KMS-11 (cell line): ENCODE data around the gene PROK2.

Experiments
- H2AFZ ChIP-seq: fragments of 200-600 bp; sonication (generic); 2 replicates; pipeline ENCODE4 v1.6.1; 2016; ENCODE audit warnings: antibody characterized with exemption, mixed run types, low read depth
- H3K27ac ChIP-seq: fragments of 200-600 bp; sonication (generic); 2 replicates; pipeline ENCODE4 v1.6.1; 2016; ENCODE audit warnings: mild to moderate bottlenecking, mixed run types
- H3K27me3 ChIP-seq: fragments of 200-600 bp; sonication (generic); 2 replicates; pipeline ENCODE4 v1.6.1; 2017; ENCODE audit warnings: mild to moderate bottlenecking, low read depth, mixed run types, moderate library complexity; ENCODE audit not compliant: insufficient read depth
- H3K36me3 ChIP-seq: fragments of 200-600 bp; sonication (generic); 2 replicates; pipeline ENCODE4 v1.6.1; 2017; ENCODE audit warnings: mild to moderate bottlenecking, mixed run types; ENCODE audit not compliant: insufficient read depth
- H3K4me1 ChIP-seq: fragments of 200-600 bp; sonication (generic); 2 replicates; pipeline ENCODE4 v1.6.1; 2016; ENCODE audit warnings: mild to moderate bottlenecking, low read depth, mixed run types; ENCODE audit not compliant: poor library complexity, severe bottlenecking
- H3K4me2 ChIP-seq: fragments of 200-600 bp; sonication (generic); 2 replicates; pipeline ENCODE4 v1.7.0; 2016; ENCODE audit warnings: mild to moderate bottlenecking, mixed run types
- H3K4me3 ChIP-seq: fragments of 200-600 bp; sonication (generic); IDR thresholded peaks from 2 replicates; pipeline ENCODE4 v1.6.1; 2017; ENCODE audit warnings: low read depth, low read length, mixed read lengths; ENCODE audit not compliant: insufficient read depth
- H3K79me2 ChIP-seq: fragments of 200-600 bp; sonication (generic); 2 replicates; pipeline ENCODE4 v1.6.1; 2016; ENCODE audit warnings: low read depth, mixed run types; ENCODE audit not compliant: insufficient read depth
- H3K9ac ChIP-seq: fragments of 200-600 bp; sonication (generic); 2 replicates; pipeline ENCODE4 v1.6.1; 2016; ENCODE audit warnings: mild to moderate bottlenecking, mixed run types
- H4K20me1 ChIP-seq: fragments of 200-600 bp; sonication (generic); 2 replicates; pipeline ENCODE4 v1.6.1; 2016; ENCODE audit warnings: mild to moderate bottlenecking, mixed run types; ENCODE audit not compliant: insufficient read depth
- CTCF ChIP-seq: fragments of 200-600 bp; sonication (generic); conservative IDR thresholded peaks from 2 replicates; pipeline ENCODE4 v1.6.1; 2017; ENCODE audit warnings: low read depth, mild to moderate bottlenecking, antibody characterized with exemption, low read length, moderate library complexity, mixed read lengths

The PROK2 gene

DNA sequence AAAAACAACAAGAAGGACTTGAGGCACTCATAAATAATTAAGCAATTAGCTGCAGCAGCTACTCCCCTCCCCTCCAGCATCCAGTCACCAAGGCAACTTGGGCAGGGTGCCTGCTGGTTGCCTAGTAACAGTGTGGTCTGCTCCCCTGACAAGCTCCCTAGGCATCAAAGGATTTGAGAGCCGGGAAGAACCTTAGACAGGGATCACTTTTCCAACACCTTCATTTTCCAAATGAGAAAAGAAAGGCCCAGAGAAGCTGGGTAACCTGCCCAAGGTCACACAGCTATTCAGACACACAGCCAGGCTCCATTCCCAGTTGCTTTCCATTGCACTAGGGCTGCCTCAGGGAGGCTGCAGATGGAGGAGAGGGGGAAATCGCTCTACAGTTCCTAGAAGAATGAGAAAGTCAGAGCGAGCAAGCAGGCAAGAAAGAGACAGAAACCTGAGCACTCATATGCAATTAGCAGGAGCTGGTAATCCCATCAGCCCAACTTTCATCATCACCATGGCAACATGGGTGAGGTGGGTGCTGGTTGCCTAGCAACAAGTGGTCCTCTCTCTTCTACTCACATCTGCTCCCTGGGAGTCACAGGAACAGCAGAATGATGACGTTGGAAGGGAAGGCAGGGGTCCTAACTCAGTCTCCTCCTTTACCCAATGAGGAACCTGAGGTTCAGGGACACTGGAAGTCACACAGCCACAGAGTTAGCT lies 56.2 kb downstream of the PROK2 start:
- Histone ChIP-seq H3K27me3 (no peaks in the 10 kb centered on the region), H3K4me3 (no peak overlapping the region), H3K79me2 (no peaks in the 10 kb centered on the region), H3K36me3 (no peaks in the 10 kb centered on the region), H3K27ac (no peak overlapping the region), H2AFZ (no peak overlapping the region), H4K20me1 (no peaks in the 10 kb centered on the region), H3K9ac (no peak overlapping the region), H3K4me1 (no peaks in the 10 kb centered on the region), H3K4me2 (no peak overlapping the region)
- TF ChIP-seq CTCF = no peak

GRCh38 chr3:71726146-71726545 lies 58.8 kb downstream of the PROK2 start:
- Histone ChIP-seq H2AFZ (no peak overlapping the region), H3K4me3 (no peak overlapping the region), H3K27ac (no peak overlapping the region), H3K27me3 (no peaks in the 10 kb centered on the region), H3K4me2 (no peak overlapping the region), H3K36me3 (no peaks in the 10 kb centered on the region), H3K79me2 (no peaks in the 10 kb centered on the region), H3K9ac (no peak overlapping the region), H4K20me1 (no peaks in the 10 kb centered on the region), H3K4me1 (peaks cover 12% of the 10 kb centered on the region)
- no peak for TF ChIP-seq CTCF

GRCh38 chr3:71725271-71725991 lies 59.5 kb downstream of the PROK2 start, which contains the start of gene EIF4E3:
EIF4E3 (minus strand) TSS chr3:71725402; CDS start chr3:71725367, 35 bp downstream.
- H3K9ac ChIP-seq = no peak within 1 kb of the TSS; the same call in 1 of the 2 replicates
- H3K4me1 ChIP-seq = peaks cover 12% of the 10 kb centered on the region
- H3K27ac ChIP-seq = no peak within 1 kb of the TSS
- peak within 1 kb of the TSS; percentile 83 for H3K4me2 ChIP-seq
- no peaks in the 10 kb centered on the region for H3K27me3 ChIP-seq
- H4K20me1 ChIP-seq = no peaks in the 10 kb centered on the region
- no peak for TF ChIP-seq CTCF
- H2AFZ ChIP-seq = peak within 1 kb of the TSS; percentile 57
- H3K4me3 ChIP-seq = peak within 1 kb of the TSS; percentile 17
- no peaks in the 10 kb centered on the region for H3K79me2 ChIP-seq
- H3K36me3 ChIP-seq = no peaks in the 10 kb centered on the region

GRCh38 chr3:71724584-71725270 lies 60.2 kb downstream of the PROK2 start:
- no peak overlapping the region; the same call in 1 of the 2 replicates for H3K9ac ChIP-seq
- no peaks in the 10 kb centered on the region for H3K79me2 ChIP-seq
- H3K27me3 ChIP-seq = no peaks in the 10 kb centered on the region
- no peaks in the 10 kb centered on the region for H4K20me1 ChIP-seq
- peak overlapping the region; percentile 17 for H3K4me3 ChIP-seq
- H3K4me1 ChIP-seq = peaks cover 12% of the 10 kb centered on the region
- no peak for TF ChIP-seq CTCF
- H2AFZ ChIP-seq = peak overlapping the region; percentile 57
- peak overlapping the region; percentile 83 for H3K4me2 ChIP-seq
- H3K36me3 ChIP-seq = no peaks in the 10 kb centered on the region
- no peak overlapping the region for H3K27ac ChIP-seq
